Stimulated activated CD8-positive, alpha-beta memory T cell treated with anti-CD3 and anti-CD28 coated beads, Interleukin-15, amount 100 ng/mL, for 1 hour (primary cell): ENCODE measurements around the gene ARMC6.
"Not testable (repeated sequence)": the region's sequence is repeated elsewhere in the genome, so short reads cannot be mapped to it uniquely, and the experiment has no call there.

Experiments used
- DNase-seq: peaks from one replicate; pipeline ENCODE4 v3.0.0-alpha.2; 2020; ENCODE audit warnings: low read depth

ARMC6 gene

GRCh38 chr19:19074196-19074882 lies 40.9 kb downstream of the ARMC6 start:
- DNase-seq: no peak

GRCh38 chr19:19075126-19075525 lies 41.7 kb downstream of the ARMC6 start:
- no peak for DNase-seq

- DNase-seq: no peak
Measured at GRCh38 chr19:19076476-19076875, 43.1 kb downstream of the ARMC6 start.

- DNase-seq: no peak
Measured at GRCh38 chr19:19077103-19077502, 43.7 kb downstream of the ARMC6 start.

DNA sequence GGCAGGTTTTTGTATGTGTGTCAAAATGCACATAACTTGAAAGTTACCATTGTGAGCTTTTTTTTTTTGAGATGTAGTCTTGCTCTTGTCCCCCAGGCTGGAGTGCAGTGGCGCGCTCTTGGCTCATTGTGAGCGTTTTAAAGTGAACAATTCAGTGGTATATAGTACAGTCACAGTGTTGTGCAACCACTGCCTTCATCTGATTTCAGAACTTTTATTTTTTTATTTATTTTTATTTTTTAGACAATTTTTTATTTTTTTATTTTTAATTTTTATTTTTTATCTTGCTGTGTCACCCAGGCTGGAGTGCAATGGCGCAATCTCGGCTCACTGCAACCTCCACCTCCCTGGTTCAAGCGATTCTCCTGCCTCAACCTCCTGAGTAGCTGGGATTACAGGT lies 45.4 kb downstream of the ARMC6 start:
- DNase-seq: no peak

DNA sequence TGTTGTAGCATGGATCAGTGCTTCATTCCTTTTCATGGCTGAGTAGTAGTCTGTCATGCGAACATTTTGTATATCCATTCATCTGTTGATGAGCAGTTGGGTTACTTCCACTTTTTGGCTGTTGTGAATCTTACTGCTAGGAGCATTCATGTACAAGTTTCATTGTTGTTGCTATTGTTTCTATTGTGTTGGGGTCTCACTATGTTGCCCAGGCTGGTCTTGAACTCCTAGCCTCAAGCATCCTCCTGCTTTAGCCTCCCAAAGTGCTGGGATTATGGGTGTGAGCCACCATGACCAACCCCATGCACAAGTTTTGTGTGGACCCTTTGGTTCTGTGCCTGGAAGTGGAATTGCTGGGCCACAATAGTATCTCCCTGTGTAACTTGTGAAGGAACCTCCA lies 46.2 kb downstream of the ARMC6 start:
- DNase-seq: no peak

DNA sequence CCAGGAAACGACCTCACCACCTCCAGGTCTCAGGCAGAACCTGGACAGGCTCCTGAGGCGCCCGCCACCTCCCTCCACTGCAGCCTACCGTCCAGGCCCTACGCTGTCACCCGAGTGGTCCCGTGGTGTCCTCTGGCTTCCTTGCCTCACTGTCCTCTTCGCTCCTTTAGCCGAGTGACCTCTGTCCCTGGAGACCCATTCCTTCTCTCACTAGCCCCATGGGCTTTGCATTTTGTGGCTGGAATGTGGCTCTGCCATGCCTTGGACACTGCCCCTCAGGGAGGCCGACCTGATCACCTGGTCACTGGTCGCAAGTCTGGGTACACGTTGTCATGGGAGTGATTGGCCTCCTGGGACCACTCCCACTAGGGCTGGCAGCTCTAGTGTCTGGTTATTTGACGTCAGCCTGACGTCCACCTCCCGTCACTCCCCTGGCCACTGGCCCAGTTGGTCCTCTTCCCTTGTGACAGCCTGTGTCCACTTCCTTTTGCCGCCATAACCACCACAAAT lies 48.3 kb downstream of the ARMC6 start:
- DNase-seq: no peak

DNA sequence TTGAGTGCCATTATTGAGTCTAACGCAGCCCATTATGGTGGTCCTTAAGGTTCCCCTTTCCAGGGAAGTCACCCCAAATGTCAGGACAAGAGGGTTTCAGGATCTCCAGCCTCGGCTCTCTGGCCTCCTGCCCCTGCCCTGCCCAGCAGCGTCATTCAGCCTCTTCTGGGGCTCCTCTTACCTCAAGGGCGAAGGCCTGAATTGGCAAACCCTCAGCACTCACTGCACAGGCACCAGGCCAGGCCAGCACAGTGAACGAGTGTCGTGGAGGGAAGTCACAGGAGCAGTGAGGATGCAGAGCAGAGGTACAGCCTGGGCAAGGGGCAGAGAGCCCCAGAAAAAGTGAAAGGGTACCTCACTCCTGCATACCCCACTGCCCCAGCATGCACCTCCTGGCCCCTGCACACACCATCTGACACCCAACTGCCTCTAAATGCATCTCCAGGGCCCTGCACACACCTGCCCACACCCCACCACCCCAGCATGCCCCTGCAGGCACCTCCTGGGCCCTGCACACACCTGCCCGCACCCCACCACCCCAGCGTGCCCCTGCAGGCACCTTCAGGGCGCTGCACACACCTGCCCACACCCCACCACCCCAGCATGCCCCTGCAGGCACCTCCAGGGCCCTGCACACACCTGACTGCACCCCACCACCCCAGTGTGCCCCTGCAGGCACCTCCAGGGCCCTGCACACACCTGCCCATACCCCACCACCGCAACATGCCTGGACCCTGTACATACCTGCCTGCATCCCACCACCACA lies 50.2 kb downstream of the ARMC6 start:
- DNase-seq: no peak

DNA sequence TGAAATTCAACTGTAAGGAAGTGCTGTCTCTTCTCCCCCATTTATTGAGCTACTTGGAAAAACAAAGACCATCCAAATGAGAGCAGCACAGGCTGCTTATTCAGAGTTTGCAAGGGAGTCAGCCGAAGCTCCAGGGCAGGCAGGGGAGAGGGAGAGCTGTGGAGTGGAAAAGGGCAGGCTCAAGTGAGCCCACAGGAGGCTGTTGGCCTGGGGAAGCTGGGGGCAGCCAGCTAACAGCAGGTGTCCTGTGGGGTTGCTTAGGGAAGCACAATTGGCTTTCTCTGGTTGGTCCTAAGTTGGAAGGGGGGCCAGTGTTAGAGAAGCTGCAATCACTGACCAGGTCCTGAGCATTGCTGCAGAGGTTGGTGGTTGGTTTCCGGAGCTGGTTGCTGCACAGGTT lies 54.3 kb downstream of the ARMC6 start:
- DNase-seq: no peak

DNA sequence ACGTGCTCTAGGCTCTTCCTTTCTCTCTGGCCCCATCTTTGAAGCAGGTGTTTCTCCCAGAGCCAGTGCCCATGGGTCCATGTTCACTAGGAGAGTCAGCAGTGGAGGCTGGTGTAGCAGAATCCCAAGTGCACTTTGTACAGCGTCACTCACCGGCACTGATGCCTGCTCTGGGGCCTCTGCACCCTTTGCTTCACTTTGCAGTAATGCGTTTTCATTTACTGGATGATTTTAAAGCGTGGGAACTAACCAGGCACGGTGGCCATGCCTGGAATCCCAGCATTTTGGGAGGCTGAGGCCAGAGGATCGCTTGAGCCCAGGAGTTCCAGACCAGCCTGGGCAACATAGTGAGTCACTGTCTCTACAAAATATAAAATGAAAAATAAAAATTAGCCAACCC lies 61.1 kb downstream of the ARMC6 start:
- DNase-seq: no peak

DNA sequence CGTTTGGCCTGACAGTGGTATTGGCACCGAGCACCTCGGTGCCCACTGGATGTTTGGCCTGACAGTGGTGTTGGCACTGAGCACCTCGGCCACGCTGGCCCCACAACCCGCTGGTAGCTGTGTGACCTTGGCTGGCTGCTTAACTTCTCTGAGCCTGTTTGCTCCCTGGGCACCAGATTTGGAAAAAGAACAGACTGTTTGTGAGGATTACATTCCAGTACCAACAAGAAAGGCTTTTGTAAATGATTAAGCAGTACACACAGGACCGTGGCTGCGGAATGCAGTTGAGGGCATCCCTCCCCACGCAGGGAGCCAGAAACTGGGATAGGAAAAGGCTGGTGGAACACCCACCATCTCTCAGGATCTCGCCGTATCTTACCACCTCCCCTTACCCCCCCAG lies 62.3 kb downstream of the ARMC6 start:
- no peak for DNase-seq

- no peak for DNase-seq
Measured at GRCh38 chr19:19096641-19097627, 63.5 kb downstream of the ARMC6 start.

GRCh38 chr19:19098084-19098702 lies 64.8 kb downstream of the ARMC6 start:
- DNase-seq: no peak

- no peak for DNase-seq
Measured at GRCh38 chr19:19098703-19099632, 65.6 kb downstream of the ARMC6 start.

DNA sequence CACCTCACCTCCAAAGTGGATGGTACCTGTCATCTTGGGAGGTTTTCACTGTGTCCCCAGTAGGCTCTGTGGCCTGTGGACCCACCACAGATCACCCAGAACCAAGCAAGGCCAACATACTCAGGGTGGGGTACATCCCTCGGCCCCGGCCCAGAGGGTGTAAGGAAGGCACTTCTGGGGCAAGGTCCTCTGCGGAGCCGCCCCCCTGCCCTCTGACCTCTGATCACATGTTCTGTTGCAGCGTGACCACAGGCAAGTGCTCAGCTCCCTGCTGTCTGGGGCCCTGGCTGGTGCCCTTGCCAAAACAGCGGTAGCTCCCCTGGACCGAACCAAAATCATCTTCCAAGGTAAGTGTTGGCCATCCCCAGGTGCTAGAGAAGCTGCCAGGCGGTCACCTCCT lies 68.1 kb downstream of the ARMC6 start:
- DNase-seq: no peak

GRCh38 chr19:19102566-19102965 lies 69.2 kb downstream of the ARMC6 start:
- not testable (repeated sequence) for DNase-seq

- DNase-seq: no peak
Measured at GRCh38 chr19:19103167-19103566, 69.8 kb downstream of the ARMC6 start.

DNA sequence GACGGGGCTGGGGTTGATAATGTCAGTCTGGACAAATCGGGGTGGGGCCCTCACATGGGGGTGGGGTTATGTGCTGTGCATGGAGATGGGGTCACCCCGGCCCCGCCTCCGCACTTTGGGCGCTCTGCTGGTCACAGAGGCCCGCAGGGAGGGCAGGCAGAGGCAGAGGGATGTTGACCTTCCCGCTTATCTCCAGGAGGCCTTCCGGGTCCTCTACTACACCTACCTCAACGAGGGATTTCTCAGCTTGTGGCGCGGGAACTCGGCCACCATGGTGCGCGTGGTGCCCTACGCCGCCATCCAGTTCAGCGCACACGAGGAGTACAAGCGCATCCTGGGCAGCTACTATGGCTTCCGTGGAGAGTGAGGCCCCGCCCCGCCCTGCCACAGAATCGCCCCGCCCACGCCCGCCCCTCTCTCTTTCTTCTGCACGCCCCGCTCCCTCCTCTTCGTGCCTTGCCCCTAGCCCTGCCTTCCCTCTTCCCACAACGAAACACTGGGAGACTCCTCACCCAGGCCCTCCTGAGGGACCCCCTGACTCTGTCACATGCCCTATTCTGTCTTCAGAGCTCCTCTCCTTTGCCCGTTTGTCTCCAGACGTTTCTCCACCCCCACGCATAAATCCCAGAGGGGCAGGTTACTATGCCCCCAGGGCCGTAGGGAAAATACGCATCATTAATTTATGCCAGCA lies 72.1 kb downstream of the ARMC6 start:
- no peak for DNase-seq

DNA sequence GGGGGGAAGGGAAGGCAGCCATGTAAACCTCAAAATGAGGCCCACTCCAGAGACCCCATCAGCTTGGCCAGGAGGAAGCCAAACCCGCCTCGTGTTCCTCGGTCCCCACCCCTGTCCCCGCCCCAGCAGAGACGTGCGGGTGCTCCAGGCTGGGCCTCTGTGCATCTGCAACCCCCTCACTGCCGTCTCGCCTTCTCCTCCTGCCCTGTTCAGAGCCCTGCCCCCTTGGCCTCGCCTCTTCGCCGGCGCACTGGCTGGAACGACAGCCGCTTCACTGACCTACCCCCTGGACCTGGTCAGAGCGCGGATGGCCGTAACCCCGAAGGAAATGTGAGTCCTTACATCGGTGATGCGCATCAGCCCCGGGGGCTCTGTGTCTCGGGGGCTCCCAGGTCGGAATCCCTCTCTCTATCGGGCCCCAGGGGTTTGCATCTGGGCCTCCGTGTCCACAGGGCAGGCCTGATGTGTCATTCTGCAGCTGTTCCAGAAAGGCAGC lies 72.7 kb downstream of the ARMC6 start:
- DNase-seq: no peak

DNA sequence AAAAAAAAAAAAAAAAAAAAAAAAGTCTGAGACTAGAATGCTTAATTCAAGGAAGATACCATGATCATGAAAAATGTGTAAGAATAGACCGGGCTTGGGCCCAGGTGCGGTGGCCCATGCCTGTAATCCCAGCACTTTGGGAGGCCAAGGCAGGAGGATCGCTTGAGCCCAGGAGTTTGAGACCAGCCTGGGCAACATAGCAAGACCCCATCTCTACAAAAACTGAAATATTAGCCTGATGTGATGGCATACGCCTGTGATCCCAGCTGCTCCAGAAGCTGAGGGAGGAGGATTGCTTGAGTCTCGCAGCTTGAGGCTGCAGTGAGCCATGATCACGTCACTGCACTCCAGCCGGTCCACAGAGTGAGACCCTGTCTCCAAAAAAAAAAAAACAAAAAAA lies 73.5 kb downstream of the ARMC6 start:
- DNase-seq: not testable (repeated sequence)
